Muscle of back (tissue), 11 donors: ENCODE data around the gene SLC8A3. TPM values are rescaled to one million over a fixed set of nuclear protein-coding genes. Genes with fewer than 3 reads are reported as not detected.

ENCODE experiments used
- DNase-seq, 3 donors: peaks; one replicate each; pipeline versions ENCODE4 v3.0.0 to v3.0.0-alpha.2; 2013
- polyA plus RNA-seq, 10 donors: library from polyadenylated mRNA; unstranded; fragments of 120-200 nt; gene quantifications; one replicate each; pipeline ENCODE4 v1.2.1, GENCODE V29; 2013; ENCODE audit not compliant: insufficient read length in 10 of 10

Gene SLC8A3
- polyA plus RNA-seq, 10 donors = 4.7 to 9.8 (median 5.8) TPM

GRCh38 chr14:70023871-70024270 is 164.9 kb downstream of the SLC8A3 start:
- DNase-seq = no peak

GRCh38 chr14:70022771-70023445 is 165.8 kb downstream of the SLC8A3 start:
- DNase-seq = no peak

- no peak for DNase-seq
Measured at GRCh38 chr14:70021548-70022220, 167.1 kb downstream of the SLC8A3 start.

GRCh38 chr14:70020352-70021170 is 168.2 kb downstream of the SLC8A3 start:
- DNase-seq = peak in 2 of 3 donors; percentile 11 to 27

DNA sequence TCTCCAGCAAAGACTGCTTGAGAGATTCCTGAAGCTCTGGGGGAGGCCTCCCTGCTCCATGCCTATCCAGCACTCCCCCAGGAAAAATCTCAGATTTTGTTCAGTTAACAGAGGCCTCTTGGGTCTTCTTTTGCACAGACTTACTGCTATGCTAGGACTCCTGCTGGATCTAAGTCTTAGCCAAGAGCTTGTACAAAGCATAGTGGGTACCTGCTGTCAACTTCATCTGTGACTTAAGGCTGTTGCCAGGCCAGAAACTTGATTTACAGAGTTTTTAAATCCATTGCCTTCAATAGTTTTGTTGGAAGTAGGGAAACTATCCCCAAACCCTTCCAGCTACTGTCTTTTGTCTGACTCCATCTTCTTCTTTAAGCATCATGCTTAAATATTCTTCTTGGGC is 169.1 kb downstream of the SLC8A3 start:
- no peak for DNase-seq

- peak in 2 of 3 donors; percentile 9 to 30 for DNase-seq
Measured at GRCh38 chr14:70018713-70019211, 170.0 kb downstream of the SLC8A3 start.

- DNase-seq = no peak
Measured at GRCh38 chr14:70018230-70018629, 170.5 kb downstream of the SLC8A3 start.

DNA sequence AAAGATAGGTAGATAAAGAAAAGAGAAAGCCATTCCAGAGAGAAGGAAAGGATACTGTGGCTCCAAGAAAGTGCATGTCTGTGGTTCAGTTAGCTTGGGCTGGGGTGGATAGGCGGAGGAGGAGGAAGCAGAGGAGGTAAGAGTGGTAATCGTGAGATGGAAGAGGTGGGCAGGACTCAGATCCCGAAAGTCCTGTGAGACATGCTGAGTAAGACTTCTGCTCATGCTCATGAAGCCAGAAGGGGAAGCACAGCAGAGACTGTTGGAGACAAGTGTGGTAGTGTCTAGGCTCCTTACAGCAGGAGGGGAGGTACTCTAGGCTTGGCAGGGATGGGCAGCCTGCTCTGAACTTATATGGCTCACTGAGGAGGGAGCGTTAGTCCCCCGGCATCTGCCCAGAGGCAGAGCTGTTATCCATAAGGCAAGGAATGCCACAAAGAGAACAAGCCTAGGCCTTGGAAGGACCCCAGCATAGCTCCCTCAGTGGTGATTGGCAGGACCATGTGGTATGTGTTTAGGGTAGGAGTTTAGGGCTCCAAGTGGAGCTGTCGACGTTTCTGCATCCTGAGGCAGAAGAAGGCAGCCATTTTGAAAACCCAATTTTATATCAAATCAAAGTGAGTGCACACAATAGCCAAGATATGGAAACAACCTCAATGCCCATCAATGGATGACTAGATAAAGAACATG is 174.2 kb downstream of the SLC8A3 start:
- DNase-seq = no peak

DNA sequence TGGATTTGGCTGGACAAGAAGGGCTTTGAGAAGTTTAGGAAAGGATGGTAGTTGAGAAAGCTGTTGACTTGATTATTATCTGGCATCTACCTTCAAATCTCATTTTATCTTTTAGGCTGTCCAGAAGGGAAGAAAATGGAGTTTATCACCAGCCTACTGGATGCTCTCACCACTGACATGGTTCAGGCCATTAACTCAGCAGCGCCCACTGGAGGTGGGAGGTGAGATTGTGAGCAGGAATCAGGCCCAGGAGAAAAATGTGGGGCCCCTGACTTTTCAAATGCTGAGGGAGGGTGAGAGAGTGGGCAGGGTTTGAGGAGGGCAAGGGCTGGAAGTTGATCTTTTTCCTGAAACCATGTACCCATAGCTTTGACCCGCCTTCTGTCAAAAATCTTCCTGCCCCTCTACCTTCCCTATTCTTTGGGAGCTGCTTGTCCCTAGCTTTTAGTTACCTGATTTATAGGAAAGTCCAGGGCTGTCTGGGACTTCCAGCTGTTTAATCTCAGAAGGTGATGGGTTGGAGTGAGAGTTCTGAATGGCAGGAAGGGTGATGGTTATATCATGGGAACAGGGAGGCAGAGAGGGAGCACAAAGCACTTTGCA is 175.4 kb downstream of the SLC8A3 start:
- DNase-seq = no peak

GRCh38 chr14:70011708-70012107 is 177.0 kb downstream of the SLC8A3 start:
- DNase-seq = no peak

- DNase-seq = no peak
Measured at GRCh38 chr14:70011098-70011497, 177.7 kb downstream of the SLC8A3 start.

GRCh38 chr14:70009961-70010360 is 178.8 kb downstream of the SLC8A3 start:
- DNase-seq = no peak

GRCh38 chr14:70008284-70009262 is 180.2 kb downstream of the SLC8A3 start:
- no peak for DNase-seq

DNA sequence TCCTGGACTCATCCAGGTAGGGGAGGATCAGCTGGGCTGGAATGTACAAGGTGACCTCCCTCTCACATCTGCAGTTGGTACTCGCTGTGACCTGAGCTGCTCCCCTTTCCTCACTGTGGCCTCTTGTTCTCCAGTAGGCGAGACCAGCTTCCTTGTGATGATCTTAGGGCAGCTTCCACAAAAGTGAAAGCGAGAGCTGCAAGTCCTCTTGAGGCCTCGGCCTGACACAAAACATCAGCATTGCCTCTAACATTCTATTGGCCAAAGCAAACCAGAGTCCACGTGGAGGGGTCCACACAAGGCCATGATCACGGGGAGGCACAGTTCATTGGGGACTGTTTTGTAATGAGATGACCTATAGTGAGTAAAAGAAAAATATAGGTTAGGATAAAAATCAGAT is 182.1 kb downstream of the SLC8A3 start:
- DNase-seq = no peak

DNA sequence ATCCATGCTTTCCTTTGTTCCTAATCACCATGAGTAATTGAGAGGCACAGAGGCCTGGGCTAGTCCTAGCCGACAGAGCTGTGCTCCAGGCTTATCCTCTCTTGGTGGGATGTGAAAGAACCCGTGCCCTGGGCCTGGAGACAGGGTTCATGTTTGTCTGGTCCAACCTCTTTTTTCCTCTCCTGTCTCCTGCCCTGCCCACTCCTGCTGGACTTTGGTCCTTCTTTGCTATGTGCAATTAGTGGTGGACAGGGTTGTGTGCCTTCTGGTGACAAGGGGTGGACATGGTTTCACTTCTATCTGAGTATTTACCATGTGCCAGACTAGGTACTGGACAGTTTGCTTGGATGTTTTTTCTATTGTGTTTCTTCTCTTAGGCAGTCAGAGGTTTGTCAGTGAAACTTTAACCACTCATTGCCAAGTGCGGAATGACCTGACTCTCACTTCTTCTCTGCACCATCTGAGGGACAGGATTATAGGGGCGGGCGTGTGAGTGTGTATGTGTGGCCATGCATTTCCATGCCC is 183.4 kb downstream of the SLC8A3 start:
- no peak for DNase-seq

DNA sequence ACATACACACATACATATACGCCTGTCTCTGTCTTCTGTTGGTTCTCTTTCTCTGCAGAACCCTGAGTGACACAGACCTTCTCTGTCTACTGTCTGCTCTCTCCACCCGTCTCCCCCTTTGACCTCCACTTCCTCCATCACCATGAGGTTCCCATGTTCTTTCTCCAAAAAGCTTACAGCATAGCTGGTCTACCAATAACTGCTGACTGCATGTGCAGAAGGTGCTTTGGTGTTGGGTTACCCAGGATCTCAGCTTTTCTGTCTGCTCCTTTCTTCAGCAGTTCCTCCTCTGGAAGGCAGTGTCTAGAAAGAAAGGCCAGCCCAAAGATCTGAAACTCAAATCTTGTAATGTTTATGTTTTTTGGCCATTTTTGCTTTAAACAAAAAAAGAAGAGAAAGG is 184.0 kb downstream of the SLC8A3 start:
- no peak for DNase-seq

DNA sequence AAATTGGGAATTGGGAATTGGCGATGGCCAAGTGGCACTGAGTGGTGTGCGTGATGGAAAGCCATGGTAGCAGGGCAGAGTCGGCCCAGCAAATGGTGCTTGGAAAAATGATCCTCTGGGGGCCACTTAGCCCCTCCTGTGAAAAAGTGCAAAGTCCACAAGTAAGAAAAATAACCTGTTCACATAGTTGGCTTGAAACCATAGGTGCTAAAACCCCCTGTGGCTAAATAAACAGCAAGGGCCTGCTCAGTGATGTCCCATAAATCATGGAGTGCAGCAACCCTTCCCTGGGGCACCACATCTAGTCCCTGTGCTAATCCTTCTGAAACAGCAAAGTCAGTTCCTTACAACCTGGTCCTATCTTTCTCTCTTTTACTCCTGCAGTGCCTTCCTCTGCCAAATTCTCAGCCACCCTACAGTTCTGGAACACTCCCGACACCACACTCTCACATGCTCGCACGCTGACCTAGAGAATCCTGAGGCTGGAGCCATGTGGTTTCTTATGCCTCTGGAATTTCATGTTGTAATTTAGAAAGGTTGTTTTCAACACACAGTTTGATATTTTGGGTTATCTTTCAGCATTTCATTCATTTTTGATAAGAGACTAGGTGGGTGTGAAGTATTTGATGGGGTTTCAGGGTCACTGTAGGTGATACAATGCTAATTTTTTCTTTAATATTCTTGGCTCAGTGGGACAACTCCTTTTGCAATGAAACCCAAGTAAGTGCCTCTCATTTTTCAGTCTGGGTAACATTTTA is 186.0 kb downstream of the SLC8A3 start:
- DNase-seq = no peak

GRCh38 chr14:70000601-70001000 is 188.2 kb downstream of the SLC8A3 start:
- DNase-seq = no peak

- peak in 1 of 3 donors; percentile 8 for DNase-seq
Measured at GRCh38 chr14:69999261-69999674, 189.5 kb downstream of the SLC8A3 start.
